Stomach (tissue), 9 donors: ENCODE results near the gene ACADSB. TPM values are rescaled to one million over a fixed set of nuclear protein-coding genes. Genes with fewer than 3 reads are reported as not detected.

ENCODE experiments used
- DNase-seq, 2 donors: peaks; one replicate each; pipeline versions ENCODE4 v3.0.0 to v3.0.0-alpha.2; 2013 to 2019
- H3K27ac ChIP-seq, 5 donors: fragments of 200-600 bp in 4 of 5; sonication (generic) in 4 of 5; one replicate each; pipeline ENCODE4 v1.5.1; 2013 to 2019; ENCODE audit warnings: mild to moderate bottlenecking in 1 of 5, moderate library complexity in 1 of 5
- H3K27me3 ChIP-seq, 3 donors: fragments of 200-600 bp; sonication (generic); one replicate each; pipeline ENCODE4 v1.5.1; 2017 to 2019; ENCODE audit warnings: mixed run types in 1 of 3
- H3K36me3 ChIP-seq, 4 donors: fragments of 200-600 bp; sonication (generic); 1 replicate in 3 of 4; 2 replicates in 1 of 4; pipeline ENCODE4 v1.5.1; 2016 to 2019
- H3K4me1 ChIP-seq, 4 donors: fragments of 200-600 bp; sonication (generic); one replicate each; pipeline ENCODE4 v1.5.1; 2016 to 2019
- H3K4me3 ChIP-seq, 4 donors: fragments of 200-600 bp; sonication (generic) in 3 of 4; one replicate each; pipeline ENCODE4 v1.5.1; 2016 to 2019; ENCODE audit warnings: mild to moderate bottlenecking in 1 of 4
- H3K9me3 ChIP-seq, 4 donors: fragments of 200-600 bp; sonication (generic); one replicate each; pipeline ENCODE4 v1.5.1; 2016 to 2019
- CTCF ChIP-seq, 7 experiments: fragments of 450-650 bp in 4 of 7; fragments of 200-600 bp in 3 of 7; sonication (generic) in 3 of 7; IDR thresholded peaks; one replicate each; pipeline ENCODE4 v1.5.1; 2016 to 2019; ENCODE audit warnings: antibody characterized with exemption in 7 of 7, control low read depth in 2 of 7, mild to moderate bottlenecking in 1 of 7
- EP300 ChIP-seq: sonication (generic); formaldehyde crosslinking; IDR thresholded peaks from one replicate; pipeline ENCODE4 v1.6.1; 2017; ENCODE audit warnings: antibody characterized with exemption
- POLR2A ChIP-seq, 4 donors: fragments of 450-650 bp; IDR thresholded peaks; one replicate each; pipeline ENCODE4 v1.6.1; 2016; ENCODE audit warnings: antibody characterized with exemption in 4 of 4, control low read depth in 2 of 4, mild to moderate bottlenecking in 1 of 4, moderate library complexity in 1 of 4
- POLR2AphosphoS5 ChIP-seq, 3 donors: sonication (generic); formaldehyde crosslinking; IDR thresholded peaks; one replicate each; pipeline ENCODE4 v1.6.1; 2016; ENCODE audit warnings: antibody characterized with exemption in 3 of 3
- WGBS, 5 donors: extraction: QIAGEN DNeasy Blood & Tissue Kit in 3 of 5; methylation state at CpG; one replicate each; pipeline versions ENCODE4 v1.1.5 to v1.1.7; 2013 to 2018; 5-methylcytosine and 5-hydroxymethylcytosine counted together
- intact Hi-C: fragments of 100-400 bp; cut with DNase I; formaldehyde crosslinking; loops from one replicate; pipeline ENCODE4 v1.15.1; 2023; ENCODE audit warnings: low total_unique reads
- polyA plus RNA-seq, 3 donors: library from polyadenylated mRNA; stranded (reverse); fragments of 200-250 nt; gene quantifications; one replicate each; pipeline ENCODE4 v1.2.3, GENCODE V29; 2013
- total RNA-seq, 5 donors: library from RNA; depleted of rRNA; stranded (reverse); fragments of >200 nt; gene quantifications; one replicate each; pipeline versions ENCODE4 v1.1.0 to v1.2.3, GENCODE V29; 2014 to 2016
- donor health status: healthy with polysubstance abuse.
- donor health status: Bipolar disorder and iron deficiency.
- donor health status: healthy.

ACADSB gene
- total and polyA plus RNA-seq, 8 donors, result 3.8 to 19.1 (median 10.6) TPM

GRCh38 chr10:122983898-122984297, 24.9 kb upstream of the ACADSB start:
- WGBS, 5 donors, result 92 to 97% (median 95%) methylated on average over 6 of the region's 6 CpGs

GRCh38 chr10:122984708-122985107, 24.1 kb upstream of the ACADSB start:
- Histone ChIP-seq H3K4me3 (no peak overlapping the region), H3K27me3 (no peaks in the 10 kb centered on the region), H3K27ac (no peak overlapping the region), H3K4me1 (peaks cover 2 to 14% (median 11%) of the 10 kb centered on the region in 4 donors), H3K36me3 (peaks cover 0 to 11% (median 7%) of the 10 kb centered on the region in 4 donors), H3K9me3 (no peaks in the 10 kb centered on the region)
- no peak for DNase-seq
- intact Hi-C loops, result no loop called here
- WGBS, 5 donors, result 93 to 100% (median 98%) methylated on average over 2 of the region's 2 CpGs
- TF ChIP-seq CTCF (IDR thresholded peaks at IDR 0.05) (no peak), EP300 (no peak), POLR2AphosphoS5 (IDR thresholded peaks at IDR 0.05) (no peak), POLR2A (IDR thresholded peaks at IDR 0.05) (no peak)

More at GRCh38 chr10:122983898-122984297, 24.9 kb upstream of the ACADSB start:
- Histone ChIP-seq H3K4me1 (peaks cover 6 to 21% (median 15%) of the 10 kb centered on the region in 4 donors), H3K9me3 (no peaks in the 10 kb centered on the region), H3K27ac (no peak overlapping the region), H3K27me3 (no peaks in the 10 kb centered on the region), H3K36me3 (peaks cover 0 to 11% (median 7%) of the 10 kb centered on the region in 4 donors), H3K4me3 (no peak overlapping the region)
- intact Hi-C loops, result no loop called here
- DNase-seq, result no peak
- TF ChIP-seq CTCF (IDR thresholded peaks at IDR 0.05), result no peak
- no peak for TF ChIP-seq POLR2A (IDR thresholded peaks at IDR 0.05)
- TF ChIP-seq EP300, result no peak
- TF ChIP-seq POLR2AphosphoS5 (IDR thresholded peaks at IDR 0.05), result no peak

- Histone ChIP-seq H3K27me3 (no peaks in the 10 kb centered on the region), H3K4me3 (no peak overlapping the region), H3K4me1 (peaks cover 0 to 2% (median under 1%) of the 10 kb centered on the region in 4 donors), H3K36me3 (peaks cover 0 to 22% (median 11%) of the 10 kb centered on the region in 4 donors), H3K27ac (no peak overlapping the region), H3K9me3 (no peaks in the 10 kb centered on the region)
- intact Hi-C loops, result no loop called here
- WGBS, 5 donors, result 79 to 89% (median 84%) methylated on average over 6 of the region's 6 CpGs
- TF ChIP-seq CTCF (IDR thresholded peaks at IDR 0.05), result no peak
- TF ChIP-seq EP300, result no peak
- no peak for TF ChIP-seq POLR2AphosphoS5 (IDR thresholded peaks at IDR 0.05)
- no peak for TF ChIP-seq POLR2A (IDR thresholded peaks at IDR 0.05)
- no peak for DNase-seq
Measured at GRCh38 chr10:122986335-122986734, 22.5 kb upstream of the ACADSB start.

- H3K36me3 ChIP-seq, result peaks cover 0 to 40% (median 25%) of the 10 kb centered on the region in 4 donors
- intact Hi-C loops, result no loop called here
- no peak overlapping the region for H3K27ac ChIP-seq
- H3K4me1 ChIP-seq, result no peaks in the 10 kb centered on the region
- no peaks in the 10 kb centered on the region for H3K27me3 ChIP-seq
- WGBS, 5 donors, result 80 to 86% (median 82%) methylated on average over 2 of the region's 2 CpGs
- no peaks in the 10 kb centered on the region for H3K9me3 ChIP-seq
- H3K4me3 ChIP-seq, result no peak overlapping the region
- DNase-seq, result no peak
- TF ChIP-seq POLR2AphosphoS5 (IDR thresholded peaks at IDR 0.05) (no peak), POLR2A (IDR thresholded peaks at IDR 0.05) (no peak), EP300 (no peak), CTCF (IDR thresholded peaks at IDR 0.05) (no peak)
Measured at GRCh38 chr10:122988501-122988900, 20.3 kb upstream of the ACADSB start.
